HG03064 (cell line): ENCODE results near the gene PRICKLE2.

Source experiments
- ATAC-seq: cut with Tn5 transposase; IDR thresholded peaks from one replicate; pipeline ENCODE4 v1.9.1; 2021; ENCODE audit warnings: low read depth; ENCODE audit not compliant: unreplicated experiment

PRICKLE2 gene

GRCh38 chr3:64221571-64222257 is 3.6 kb downstream of the PRICKLE2 start:
- ATAC-seq: no peak

DNA sequence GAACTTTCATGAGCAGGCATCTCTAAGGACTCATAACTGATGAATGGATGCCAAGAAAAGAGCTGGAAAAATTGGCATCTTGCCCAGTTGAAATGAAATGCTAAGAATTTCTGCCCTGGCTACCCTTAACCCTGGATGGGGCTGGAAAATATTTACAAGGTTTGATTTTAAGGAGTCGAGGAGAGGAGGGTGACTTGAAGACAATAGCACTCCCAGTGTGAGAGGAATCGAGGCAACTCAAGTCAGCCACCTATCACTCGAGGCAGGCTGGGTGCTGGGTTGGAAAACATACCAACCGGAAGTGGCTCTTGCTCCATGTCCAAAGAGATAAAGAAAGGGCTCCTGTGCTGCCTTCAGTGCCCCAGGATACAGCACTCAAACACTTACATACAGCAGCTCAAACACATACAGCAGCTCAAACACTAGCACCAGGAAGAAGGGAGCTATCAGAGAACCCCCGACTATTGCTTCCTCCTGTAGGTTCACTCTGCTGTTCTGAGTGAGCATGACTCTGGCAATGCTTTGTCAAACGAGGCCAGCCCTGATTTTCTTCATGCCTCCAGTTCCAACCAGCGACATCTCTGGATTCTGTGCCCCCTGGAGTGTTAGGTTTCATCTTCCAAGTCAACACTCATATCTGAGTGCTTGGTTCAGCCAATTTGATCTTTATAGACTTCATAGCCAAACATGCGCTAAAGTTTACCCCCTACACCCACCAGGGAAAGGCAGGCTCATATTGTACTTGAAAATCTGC is 4.9 kb downstream of the PRICKLE2 start:
- ATAC-seq: no peak

DNA sequence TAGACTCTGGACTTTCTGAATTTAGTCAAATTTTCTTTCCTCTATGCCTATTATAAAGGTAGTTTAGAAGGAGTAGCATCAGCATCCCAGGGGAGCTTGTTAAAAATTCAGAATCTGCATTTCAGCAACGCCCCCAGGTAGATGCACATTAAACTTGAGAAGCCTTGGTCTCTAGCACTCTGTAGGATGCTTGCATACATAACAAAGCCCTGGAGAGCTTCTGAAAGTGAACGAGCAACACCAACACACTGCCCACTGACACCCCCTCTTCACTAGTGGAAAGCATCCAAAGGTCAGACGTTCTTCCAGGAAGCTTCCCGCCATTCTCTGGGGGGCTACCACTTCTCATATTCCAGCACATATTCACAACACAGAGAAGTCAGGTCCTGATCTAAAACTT is 6.5 kb downstream of the PRICKLE2 start:
- ATAC-seq: no peak

GRCh38 chr3:64218329-64218728 is 6.9 kb downstream of the PRICKLE2 start:
- no peak for ATAC-seq

DNA sequence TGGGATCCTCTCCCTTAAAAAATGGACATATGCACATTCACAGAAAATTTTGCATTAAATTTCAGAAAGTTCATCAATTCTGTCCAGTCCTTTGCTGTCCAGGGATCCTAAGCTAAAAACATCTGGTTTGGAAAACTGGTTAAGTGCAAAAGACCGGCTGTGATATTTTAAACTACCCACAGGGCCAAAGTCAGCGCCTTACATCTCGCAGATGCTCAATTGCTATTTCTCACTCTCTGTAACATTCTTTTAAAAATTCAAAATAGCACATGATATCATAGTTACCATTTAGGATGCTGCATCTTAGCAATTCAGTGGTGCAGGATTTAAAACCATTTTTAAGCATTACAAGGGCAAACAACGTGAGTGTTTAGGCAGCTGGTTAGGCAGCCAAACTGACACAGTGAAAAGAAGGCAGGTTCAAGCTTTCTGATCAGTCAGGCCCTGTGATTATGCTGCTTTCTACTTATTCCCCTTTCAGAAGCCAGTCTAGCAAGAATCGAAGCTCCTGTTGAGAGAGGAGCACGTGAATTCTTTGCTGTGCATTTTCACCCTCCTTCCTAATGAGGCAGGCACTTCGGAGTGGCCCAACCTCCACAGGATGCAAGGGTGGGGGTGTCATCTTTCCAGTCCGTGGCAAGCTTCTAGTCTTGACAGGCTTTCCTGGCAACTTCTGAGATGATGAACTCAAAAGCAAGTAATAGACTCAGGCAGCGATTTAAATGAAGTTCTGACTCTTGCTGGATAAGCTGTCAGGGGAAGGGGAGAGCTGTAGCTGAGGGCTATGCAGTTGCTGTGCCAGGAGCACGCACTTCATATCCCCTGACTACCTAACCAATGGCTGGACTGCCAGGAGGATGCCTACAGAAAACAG is 8.8 kb downstream of the PRICKLE2 start:
- no peak for ATAC-seq

- no peak for ATAC-seq
These were observed 9.7 kb downstream of the PRICKLE2 start for GRCh38 chr3:64215559-64215958.

DNA sequence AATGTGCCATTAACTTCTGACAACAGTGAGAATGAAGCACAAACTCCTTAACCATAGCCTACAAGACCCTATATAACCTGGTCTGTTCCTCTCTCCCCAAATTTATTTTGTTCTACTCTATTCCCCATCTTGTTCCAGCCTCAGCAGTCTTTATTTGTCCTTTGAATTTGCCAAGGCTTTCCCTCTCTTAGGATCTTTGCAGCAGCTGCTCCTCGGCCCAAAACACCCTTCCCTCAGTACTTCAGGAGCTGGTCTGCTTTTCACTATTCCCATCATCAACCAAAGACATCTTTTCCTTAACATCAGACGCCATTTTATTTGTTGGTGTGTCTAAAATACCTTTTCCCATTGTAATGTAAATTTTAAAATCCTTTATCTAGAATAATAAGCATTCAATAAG is 10.2 kb downstream of the PRICKLE2 start:
- no peak for ATAC-seq

- ATAC-seq: no peak
These were observed 10.8 kb downstream of the PRICKLE2 start for GRCh38 chr3:64214381-64215018.

- no peak for ATAC-seq
These were observed 11.3 kb downstream of the PRICKLE2 start for GRCh38 chr3:64213962-64214379.

DNA sequence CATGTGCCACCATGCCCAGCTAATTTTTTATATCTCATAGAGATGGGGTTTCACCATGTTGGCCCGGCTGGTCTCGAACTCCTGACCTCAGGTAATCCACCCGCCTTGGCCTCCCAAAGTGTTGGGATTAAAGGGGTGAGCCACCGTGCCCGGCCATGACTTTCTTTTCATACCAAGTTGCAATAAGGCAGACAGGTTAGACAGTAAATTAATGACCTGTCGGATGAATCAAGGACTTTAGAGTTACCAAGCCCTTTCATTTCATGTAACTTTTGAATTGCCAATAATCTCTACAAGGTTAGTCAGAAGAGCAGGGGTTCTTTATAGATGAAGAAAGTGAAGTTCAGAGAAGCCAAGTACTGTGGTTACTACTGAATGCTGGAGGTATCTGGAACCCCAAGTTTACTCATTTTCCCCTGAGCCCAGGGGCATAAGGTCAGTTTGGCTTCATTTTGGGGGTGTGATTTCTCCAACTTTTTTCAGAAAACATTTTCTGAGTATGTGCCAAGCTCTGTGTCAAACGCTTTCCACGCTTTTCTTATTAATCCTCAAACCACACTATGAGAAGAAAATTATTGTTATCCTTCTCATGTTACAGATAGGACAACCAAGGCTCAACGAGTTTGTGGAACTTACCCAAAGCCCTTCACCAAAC is 11.9 kb downstream of the PRICKLE2 start:
- ATAC-seq: no peak

GRCh38 chr3:64209866-64210621 is 15.2 kb downstream of the PRICKLE2 start:
- no peak for ATAC-seq

DNA sequence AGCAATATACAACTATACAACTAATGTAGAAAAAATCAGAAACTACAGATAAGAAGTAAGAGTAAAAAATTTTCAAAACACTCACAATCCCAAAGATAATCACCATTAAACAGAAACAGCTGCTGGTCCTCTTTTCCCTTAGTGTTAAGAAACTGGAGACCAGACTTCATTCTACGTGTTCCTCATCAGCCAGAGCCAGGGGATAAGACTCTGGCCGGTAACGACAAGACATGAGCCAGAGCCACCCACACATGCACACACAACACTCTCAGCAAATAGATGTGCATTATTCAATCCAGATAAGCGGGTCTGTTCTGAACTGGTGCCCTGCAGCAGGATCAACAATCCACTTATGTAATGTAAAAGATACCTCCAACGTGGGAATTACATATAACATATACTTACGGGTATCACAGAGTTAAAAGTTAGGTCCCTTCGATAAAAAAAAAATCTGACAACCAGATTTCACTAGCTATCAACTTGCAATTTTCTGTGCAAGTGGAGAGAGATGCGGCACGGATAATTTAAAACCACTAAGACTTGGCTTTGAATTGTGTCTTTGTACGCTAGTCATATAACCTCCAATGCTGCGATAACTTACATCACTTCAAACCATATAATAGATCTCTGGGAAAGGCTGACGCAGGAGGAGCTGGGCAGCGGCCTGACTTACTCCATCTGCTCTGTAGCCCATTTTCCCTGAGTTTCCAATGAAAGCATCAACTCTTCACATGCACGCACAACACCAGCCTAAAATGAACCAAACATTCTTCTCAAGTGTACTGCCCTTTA is 17.8 kb downstream of the PRICKLE2 start:
- no peak for ATAC-seq

GRCh38 chr3:64203969-64204908 is 21.0 kb downstream of the PRICKLE2 start:
- no peak for ATAC-seq

- ATAC-seq: no peak
These were observed 22.1 kb downstream of the PRICKLE2 start for GRCh38 chr3:64203216-64203615.

DNA sequence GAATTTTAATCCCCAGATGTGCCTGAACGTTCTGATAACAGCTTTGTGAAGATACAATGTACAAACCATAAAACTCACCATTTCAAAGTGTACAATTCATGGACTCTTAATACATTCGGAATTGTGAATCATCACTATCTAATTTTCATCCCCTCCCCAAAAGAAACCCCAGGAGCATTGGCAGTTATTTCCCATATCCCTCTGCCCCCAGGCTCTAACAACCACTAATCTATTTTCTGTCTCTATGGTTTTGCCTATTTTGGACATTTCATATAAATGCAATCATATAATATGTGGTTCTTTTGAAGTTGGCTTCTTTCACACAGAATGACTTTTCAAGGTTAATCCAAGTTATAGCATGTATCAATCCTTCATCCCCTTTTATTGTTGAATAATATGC is 25.3 kb downstream of the PRICKLE2 start:
- no peak for ATAC-seq

GRCh38 chr3:64196236-64196929 is 28.9 kb downstream of the PRICKLE2 start:
- ATAC-seq: no peak

- ATAC-seq: no peak
These were observed 29.5 kb downstream of the PRICKLE2 start for GRCh38 chr3:64195789-64196188.
